ENCODE data around the gene PRR29.
A peak's percentile ranks its signal among the peaks of the same experiment; 100 is the strongest.
"Not testable (repeated sequence)": the region's sequence is repeated elsewhere in the genome, so short reads cannot be mapped to it uniquely, and the experiment has no call there.

PRR29 gene

GRCh38 chr17:64016974-64017373, 18.8 kb downstream of the PRR29 start:
- DNase-seq, result no peak

GRCh38 chr17:64017381-64017980, 19.3 kb downstream of the PRR29 start:
- no peak for DNase-seq

GRCh38 chr17:64019551-64019961, 21.4 kb downstream of the PRR29 start:
- DNase-seq, result not testable (repeated sequence)

DNA sequence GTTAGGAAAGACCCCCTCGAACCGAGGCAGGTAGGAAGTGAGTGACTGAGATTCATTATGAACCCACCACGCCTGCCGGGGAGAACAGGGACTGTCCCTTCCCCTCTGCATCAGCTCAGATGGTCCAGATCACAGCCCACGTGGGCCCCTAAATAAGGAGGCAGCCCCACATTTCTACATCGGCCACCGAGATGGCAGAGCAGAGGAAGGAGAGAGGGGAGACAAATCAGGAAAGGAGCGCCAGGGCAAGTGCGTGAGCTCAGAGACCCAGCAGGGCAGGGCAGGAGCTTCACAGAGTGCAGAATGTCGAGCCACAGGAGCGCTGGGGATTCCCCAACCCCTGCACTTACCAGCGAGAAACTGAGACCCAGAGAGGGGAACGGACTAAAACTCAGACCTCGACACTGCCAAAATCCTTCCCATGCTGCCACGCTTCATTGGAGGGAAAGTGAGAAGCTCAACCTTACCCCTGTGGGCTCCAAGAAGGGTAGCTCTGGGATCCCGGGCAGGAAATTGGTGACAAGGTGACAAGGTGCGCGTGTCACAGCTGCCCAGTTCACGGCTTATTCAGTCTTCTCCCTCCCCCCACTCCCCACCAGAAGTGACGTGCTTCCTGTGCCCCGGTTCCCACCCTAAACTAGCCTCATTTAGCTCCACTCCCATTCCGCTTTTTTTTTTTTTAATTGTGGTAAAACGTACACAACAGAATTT, 22.1 kb downstream of the PRR29 start, which contains the start of gene ICAM2:
Gene ICAM2 (minus strand): TSS at position 578 of the 711 bp plus-strand sequence. CDS start 13,942 bp downstream, outside the sequence.
- DNase-seq, result peak; percentile 79

GRCh38 chr17:64022611-64023063, 24.5 kb downstream of the PRR29 start:
- no peak for DNase-seq

DNA sequence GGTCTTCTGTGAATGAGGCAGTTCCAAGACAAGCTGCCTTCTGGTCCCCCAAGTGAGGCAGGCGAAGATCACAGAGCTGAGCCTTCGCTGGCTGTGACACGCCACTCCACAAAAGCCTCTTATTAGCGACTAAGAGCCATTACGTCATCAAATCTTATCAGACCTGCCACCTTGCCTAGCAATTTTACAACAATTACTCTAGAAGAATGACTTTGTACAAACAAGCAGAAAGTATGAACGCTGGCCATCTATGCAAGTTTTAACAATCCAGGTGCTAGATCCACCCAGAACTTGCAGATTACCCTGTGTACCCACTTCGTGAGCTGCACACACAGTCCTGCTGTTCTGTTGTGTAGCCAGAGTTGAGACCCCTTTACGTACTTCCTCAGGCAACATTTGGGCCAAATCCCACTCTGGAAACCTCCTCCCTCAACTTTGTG, 26.1 kb downstream of the PRR29 start:
- no peak for DNase-seq

DNA sequence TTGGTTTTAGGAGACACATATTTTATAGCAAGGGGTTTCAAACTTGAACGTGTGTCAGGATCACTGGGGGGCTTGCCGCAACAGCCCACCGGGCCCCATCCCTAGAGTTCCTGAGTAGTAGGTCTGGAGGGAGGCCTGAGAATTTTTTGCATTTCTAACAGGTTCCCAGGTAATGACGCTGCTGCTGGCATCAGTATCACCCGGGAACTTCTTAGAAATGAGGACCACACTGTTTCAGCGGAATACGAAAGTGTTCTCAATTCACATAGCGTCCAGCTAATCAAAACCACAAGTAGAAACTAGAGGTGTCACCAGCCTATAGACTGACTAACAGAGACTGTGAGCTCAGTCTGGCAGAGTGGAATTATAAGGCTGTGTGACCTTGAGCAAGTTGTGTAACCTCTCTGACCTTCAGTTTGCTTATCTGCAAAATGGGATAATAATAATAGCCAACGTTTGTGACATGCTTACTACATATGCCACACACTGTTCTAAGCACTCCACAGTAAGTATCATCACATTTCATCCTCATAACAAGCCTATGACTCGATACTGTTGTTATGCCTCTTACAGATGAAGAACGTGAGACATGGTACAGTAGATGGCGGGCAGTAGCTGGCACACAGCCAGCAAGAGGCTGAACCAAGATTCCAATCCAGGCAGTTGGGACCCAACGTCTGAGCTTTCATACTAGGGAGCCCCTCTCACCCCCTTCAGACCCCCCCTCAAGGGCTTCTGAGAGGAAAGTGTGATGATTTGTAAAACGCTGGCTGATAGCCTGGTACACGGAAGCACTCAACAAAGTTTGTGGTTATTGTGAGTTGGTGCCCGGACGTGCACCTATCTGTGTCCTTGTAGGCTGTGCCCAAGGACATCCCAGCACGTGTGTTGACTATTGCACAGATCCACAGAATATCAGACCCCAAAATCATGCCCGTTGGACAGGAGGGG, 26.9 kb downstream of the PRR29 start:
- DNase-seq, result no peak

DNA sequence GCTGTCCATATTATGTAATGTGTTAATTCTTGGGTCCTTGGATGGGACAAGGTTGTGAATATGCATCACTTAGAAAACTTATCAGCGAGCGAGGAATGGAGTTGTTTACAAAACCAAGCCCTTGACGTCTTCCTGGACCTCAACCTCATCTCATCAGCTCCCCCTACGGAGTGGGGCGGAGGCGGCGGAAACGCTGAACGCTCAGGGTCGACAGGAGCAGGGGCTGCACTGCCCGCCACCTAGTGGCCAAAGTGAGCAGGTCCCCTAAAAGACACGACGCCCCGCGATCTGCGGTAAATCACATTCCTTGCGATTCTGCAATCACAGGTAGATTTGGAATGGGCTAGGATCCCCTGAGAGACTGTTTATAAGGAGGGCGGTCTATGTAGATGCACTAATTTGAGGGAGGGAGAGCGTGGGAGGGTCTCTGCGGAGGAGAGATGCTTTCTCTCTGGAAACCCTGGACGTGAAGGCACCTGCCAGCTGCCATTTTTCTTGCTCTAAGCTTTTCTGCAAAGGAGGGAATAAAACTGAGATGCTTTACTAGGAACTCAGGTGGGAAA, 27.7 kb downstream of the PRR29 start:
- DNase-seq, result peak; percentile 83

DNA sequence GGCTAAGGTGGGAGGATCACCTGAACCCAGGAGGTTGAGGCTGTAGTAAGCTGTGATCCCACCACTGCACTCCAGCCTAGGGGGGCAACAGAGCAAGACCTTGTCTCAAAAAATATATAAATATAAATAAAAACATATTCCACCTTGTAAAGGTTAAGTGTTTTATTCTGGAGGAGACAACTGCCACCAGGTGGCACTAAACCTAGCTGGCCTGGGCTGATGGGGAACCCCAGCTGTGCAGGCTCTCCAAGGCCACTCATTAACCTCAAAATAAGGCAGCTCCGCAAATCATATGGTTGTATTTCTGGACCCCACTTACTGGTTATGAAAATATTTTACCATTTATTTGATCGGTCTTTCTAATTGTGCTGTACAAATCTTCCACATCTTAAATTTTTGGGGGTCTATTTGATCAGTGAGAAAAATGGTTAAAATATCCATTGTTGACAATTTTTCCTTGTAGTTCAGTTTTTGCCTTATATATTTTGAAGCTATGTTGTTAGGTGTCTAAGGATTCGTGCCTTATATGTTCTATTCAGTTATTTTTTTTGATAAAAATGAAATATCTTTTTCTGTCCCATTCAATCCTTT, 30.8 kb downstream of the PRR29 start:
- peak; percentile 63 for DNase-seq

DNA sequence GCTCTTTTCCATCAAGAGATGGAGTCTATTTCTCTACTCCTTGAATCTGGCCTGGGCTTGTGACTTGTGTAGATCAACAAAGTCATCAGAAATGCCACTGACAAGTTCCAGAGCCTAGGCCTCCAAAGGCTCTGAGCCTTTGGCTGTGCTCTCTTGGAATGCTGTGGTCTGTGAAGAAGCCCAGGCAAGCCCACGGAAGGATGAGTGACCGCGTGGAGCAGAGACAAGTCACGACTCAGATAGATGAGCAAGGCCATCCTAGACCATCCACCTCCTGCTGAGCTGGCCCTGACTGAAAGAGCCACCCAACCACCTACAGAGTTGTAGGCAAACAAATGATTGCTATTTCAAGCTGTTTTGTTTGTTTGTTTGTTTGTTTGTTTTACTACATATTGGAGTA, 33.9 kb downstream of the PRR29 start:
- DNase-seq, result no peak

GRCh38 chr17:64036198-64036922, 38.2 kb downstream of the PRR29 start:
- no peak for DNase-seq

GRCh38 chr17:64037180-64037579, 39.0 kb downstream of the PRR29 start:
- no peak for DNase-seq

GRCh38 chr17:64037802-64038201, 39.7 kb downstream of the PRR29 start:
- DNase-seq, result no peak

GRCh38 chr17:64038331-64039105, 40.4 kb downstream of the PRR29 start:
- no peak for DNase-seq

- no peak for DNase-seq
These were observed 40.9 kb downstream of the PRR29 start for GRCh38 chr17:64039106-64039400.

DNA sequence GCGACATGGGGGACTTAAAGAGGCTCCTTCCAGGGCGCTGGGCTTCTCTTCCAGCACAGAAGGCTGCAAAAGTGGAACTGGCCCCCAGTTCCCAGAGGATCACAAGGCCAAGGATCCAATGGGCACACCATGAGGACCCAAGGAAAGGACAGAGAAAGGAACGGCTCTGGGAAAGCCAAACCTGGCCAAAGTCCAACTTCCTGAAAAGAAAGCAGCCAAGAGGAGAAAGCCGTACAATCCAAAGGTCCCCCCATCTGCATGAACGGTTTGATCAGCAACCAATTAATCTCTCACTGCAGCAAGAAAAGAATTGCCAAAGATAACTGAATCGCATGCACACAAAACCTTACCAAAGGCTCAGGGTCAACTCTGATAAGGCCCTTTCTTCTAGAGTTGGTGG, 42.1 kb downstream of the PRR29 start:
- DNase-seq, result no peak

DNA sequence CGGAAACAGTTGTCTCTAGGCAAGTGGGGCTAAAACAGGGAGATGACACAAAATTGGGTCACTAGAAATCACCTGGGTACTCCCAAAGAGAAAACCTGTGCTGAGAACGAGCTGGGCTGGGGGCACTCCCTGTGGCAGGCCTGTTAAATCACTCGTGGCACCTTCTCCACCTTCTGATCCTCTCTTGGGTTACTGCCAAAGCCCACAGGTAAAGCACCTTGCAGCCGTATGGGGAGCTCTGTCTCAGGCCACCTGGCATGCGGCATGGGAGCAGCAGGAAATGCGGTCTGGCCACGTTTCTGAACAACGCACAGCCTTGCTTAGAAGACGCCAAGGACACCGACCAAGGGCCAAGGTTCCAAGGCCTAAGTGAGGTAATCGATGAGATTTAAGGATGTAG, 43.8 kb downstream of the PRR29 start:
- DNase-seq, result no peak

DNA sequence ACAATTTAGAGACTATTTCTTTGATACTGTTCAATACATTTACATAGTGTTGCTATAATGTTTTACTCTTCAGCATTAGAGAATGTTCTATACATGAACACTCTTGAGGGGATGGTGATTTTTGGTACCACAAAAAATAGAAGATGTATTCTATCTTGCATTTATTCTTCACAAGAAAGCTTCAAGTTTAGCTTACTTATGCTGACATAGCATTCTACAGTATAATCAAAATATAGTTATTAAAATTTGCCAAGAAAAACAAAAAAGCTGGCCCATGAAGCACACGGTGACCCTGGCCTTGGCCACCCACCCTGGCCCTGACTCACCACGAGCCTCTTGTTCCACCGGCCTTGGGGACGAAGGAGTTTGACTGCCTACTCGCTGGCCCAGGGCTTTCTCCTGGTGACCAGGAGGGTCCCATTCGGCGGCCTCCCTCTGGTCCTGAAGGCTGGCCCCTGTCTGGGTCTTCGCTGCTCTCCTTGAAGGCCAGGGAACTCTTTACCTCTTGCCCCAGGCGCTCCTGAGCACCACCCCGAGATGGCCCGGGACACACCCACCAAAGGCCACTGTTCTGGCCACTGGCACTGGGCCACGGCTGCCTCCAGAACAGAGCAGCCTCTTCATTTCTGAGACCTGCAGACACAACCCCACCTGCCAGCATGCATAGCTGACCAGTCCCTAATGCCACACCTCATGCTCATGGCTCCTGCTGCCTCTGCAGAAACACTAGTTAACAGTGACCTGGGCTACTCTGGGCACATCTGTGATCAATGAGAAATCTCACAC, 44.7 kb downstream of the PRR29 start:
- DNase-seq, result no peak

DNA sequence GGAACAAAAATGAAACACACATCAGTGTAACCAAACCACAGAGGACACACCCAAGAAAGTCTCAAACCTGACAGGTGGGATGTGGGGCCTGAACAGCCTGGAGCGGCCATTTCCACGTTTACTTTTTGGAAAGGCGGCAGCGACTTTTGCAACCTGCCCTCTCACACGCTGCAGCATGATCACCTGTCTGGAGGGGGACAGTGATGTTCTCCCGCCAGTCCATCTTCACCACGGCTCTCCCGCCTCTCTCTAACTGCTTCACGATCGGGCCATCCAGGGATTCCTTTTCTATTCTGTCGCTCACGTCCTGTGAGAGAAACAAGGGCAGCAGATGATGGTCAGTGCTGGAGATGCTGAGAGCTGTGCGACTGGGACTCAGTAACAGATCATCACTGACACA, 47.0 kb downstream of the PRR29 start:
- DNase-seq, result no peak

DNA sequence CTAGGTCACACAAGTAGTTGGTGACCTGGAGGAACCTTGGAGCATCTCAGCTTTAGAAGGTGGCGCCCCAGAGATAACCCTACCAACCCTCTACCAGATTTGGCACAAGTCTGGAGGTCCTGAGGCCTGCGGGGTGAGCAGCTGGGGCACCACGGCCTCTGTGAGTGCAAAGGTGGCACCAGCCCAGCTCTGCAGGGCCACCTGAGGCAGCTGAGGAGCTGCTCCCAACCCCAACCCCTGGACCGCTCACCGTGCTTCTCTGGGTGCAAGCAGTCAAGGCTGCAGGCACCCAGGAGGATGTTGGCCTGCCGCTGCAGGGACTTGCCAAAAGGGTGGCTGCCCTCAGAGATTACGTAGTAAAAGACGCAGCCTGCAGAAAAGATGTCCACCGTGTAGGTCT, 50.7 kb downstream of the PRR29 start:
- no peak for DNase-seq
